Measurements from ENCODE around the gene FAM181A. TPM values are rescaled to one million over a fixed set of nuclear protein-coding genes. Genes with fewer than 3 reads are reported as not detected.

The FAM181A gene
- total and polyA plus RNA-seq, 2 of the 4 experiments (the other 2 are of a cell fraction): not detected

DNA sequence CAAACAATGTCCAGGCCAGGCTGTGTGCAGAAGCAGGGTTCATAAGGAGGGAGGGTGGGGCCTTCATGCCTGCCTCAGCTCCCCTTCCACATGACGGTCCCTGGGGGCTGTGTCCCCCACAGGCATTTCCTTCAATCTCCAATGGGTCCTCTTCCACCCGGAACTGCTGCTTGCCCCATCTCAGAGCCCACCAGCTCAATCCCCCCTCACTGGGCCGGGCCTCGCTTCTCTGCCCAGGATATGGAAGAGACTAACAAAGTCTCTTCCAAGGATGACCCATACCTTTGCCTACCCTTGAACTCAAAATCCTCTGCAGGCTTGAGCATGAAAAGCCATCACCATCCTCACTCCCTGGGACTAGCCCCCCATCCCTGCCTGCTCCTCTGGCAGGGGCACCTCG lies 28.4 kb upstream of the FAM181A start:
- Histone ChIP-seq H2AK9ac (replicated peaks; ENCODE audit: low read depth, low read length, poor library complexity) (no peak overlapping the region), H3K9ac (ENCODE audit: low read depth, low read length) (no peak overlapping the region), H3K27ac (ENCODE audit: insufficient read depth, low read length) (no peak overlapping the region), H3K4me1 (ENCODE audit: control insufficient read depth, insufficient read depth, low read length) (no peaks in the 10 kb centered on the region), H2BK20ac (ENCODE audit: low read depth, low read length) (no peak overlapping the region), H3K9me3 (ENCODE audit: control insufficient read depth, insufficient read depth, low read length) (no peaks in the 10 kb centered on the region), H3K14ac (replicated peaks; ENCODE audit: low read depth, low read length) (no peak overlapping the region), H2BK15ac (ENCODE audit: low read depth, low read length) (no peak overlapping the region), H2BK120ac (ENCODE audit: low read depth, low read length) (no peak overlapping the region), H3K18ac (ENCODE audit: low read depth, low read length) (no peak overlapping the region), H2BK5ac (ENCODE audit: low read depth, low read length, poor library complexity, severe bottlenecking) (no peak overlapping the region), H3K4ac (ENCODE audit: low read depth, low read length) (no peak overlapping the region), H3K36me3 (ENCODE audit: control insufficient read depth, insufficient read depth, low read length) (no peaks in the 10 kb centered on the region), H3K4me2 (ENCODE audit: low read depth, low read length) (no peak overlapping the region), H3K56ac (ENCODE audit: extremely low read depth, insufficient read depth, low read length) (no peak overlapping the region), H3K79me1 (ENCODE audit: low read depth in 1 of 2, low read length in 2 of 2) (no peaks in the 10 kb centered on the region), H3K27me3 (ENCODE audit: control insufficient read depth, insufficient read depth, low read length) (peaks cover 6% of the 10 kb centered on the region), H4K8ac (ENCODE audit: low read depth in 2 of 2, low read length in 2 of 2) (no peak overlapping the region), H2AK5ac (ENCODE audit: low read depth, low read length) (no peak overlapping the region), H3K9me1 (ENCODE audit: insufficient read depth, low read length) (no peaks in the 10 kb centered on the region), H3K4me3 (ENCODE audit: insufficient read depth, low read depth, low read length) (no peak overlapping the region), H2AFZ (replicated peaks; ENCODE audit: low read length, poor library complexity) (no peak overlapping the region), H4K20me1 (ENCODE audit: insufficient read depth, low read length) (no peaks in the 10 kb centered on the region), H4K91ac (ENCODE audit: insufficient read depth, low read depth, low read length) (no peak overlapping the region), H4K5ac (ENCODE audit: low read depth, low read length) (no peak overlapping the region), H3K23ac (ENCODE audit: low read depth, low read length) (no peak overlapping the region)
- ChIA-PET POLR2A (ENCODE audit: unreplicated experiment) (no interaction called here), CTCF (no interaction called here)
- dilution Hi-C loops (cut with HindIII; ENCODE audit: low sequenced_read_pairs, unreplicated experiment): no loop called here
- BruUV-seq (replicated peaks): no TSS peak
- in situ Hi-C loops (cut with MboI; ENCODE audit: low sequenced_read_pairs): no loop called here
- intact Hi-C loops (cut with micrococcal nuclease): no loop called here
- no CpG with 5 or more reads among the region's 5 CpGs for WGBS, 2 experiments (ENCODE audit: extremely low coverage in 2 of 2, insufficient read length in 1 of 2)
- ATAC-seq (ENCODE audit: low read depth): no peak
- TF ChIP-seq FOS (IDR thresholded peaks at IDR 0.05; ENCODE audit: low read depth, low read length) (no peak), MXI1 (IDR thresholded peaks at IDR 0.05; ENCODE audit: borderline replicate concordance, low read depth, low read length) (no peak), RAD21 (IDR thresholded peaks at IDR 0.05; ENCODE audit: low read length) (no peak), MAZ (IDR thresholded peaks at IDR 0.05; ENCODE audit: borderline replicate concordance, low read depth, low read length) (no peak), NFE2L2 (IDR thresholded peaks at IDR 0.05; ENCODE audit: low read depth, low read length) (no peak), CEBPB (IDR thresholded peaks at IDR 0.05; ENCODE audit: low read depth, low read length) (no peak), SMC3 (IDR thresholded peaks at IDR 0.05; ENCODE audit: low read depth, low read length) (no peak), CHD1 (IDR thresholded peaks at IDR 0.05; ENCODE audit: low read depth, low read length) (no peak), MAFK (IDR thresholded peaks at IDR 0.05; ENCODE audit: low read depth, low read length) (no peak), RCOR1 (IDR thresholded peaks at IDR 0.05; ENCODE audit: insufficient replicate concordance, low read length) (no peak), POLR2A (IDR thresholded peaks at IDR 0.05; ENCODE audit: low read depth, low read length) (no peak), BHLHE40 (IDR thresholded peaks at IDR 0.05; ENCODE audit: low read depth, low read length) (no peak), RFX5 (IDR thresholded peaks at IDR 0.05; ENCODE audit: low read depth, low read length) (no peak)
- TF ChIP-seq, protein P1, sequence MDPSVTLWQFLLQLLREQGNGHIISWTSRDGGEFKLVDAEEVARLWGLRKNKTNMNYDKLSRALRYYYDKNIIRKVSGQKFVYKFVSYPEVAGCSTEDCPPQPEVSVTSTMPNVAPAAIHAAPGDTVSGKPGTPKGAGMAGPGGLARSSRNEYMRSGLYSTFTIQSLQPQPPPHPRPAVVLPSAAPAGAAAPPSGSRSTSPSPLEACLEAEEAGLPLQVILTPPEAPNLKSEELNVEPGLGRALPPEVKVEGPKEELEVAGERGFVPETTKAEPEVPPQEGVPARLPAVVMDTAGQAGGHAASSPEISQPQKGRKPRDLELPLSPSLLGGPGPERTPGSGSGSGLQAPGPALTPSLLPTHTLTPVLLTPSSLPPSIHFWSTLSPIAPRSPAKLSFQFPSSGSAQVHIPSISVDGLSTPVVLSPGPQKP (IDR thresholded peaks at IDR 0.05; ENCODE audit: borderline replicate concordance, low read depth, low read length): no peak
- TF ChIP-seq, protein P2, sequence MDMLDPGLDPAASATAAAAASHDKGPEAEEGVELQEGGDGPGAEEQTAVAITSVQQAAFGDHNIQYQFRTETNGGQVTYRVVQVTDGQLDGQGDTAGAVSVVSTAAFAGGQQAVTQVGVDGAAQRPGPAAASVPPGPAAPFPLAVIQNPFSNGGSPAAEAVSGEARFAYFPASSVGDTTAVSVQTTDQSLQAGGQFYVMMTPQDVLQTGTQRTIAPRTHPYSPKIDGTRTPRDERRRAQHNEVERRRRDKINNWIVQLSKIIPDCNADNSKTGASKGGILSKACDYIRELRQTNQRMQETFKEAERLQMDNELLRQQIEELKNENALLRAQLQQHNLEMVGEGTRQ (IDR thresholded peaks at IDR 0.05; ENCODE audit: low read depth, low read length): no peak
- TF ChIP-seq, protein P3, sequence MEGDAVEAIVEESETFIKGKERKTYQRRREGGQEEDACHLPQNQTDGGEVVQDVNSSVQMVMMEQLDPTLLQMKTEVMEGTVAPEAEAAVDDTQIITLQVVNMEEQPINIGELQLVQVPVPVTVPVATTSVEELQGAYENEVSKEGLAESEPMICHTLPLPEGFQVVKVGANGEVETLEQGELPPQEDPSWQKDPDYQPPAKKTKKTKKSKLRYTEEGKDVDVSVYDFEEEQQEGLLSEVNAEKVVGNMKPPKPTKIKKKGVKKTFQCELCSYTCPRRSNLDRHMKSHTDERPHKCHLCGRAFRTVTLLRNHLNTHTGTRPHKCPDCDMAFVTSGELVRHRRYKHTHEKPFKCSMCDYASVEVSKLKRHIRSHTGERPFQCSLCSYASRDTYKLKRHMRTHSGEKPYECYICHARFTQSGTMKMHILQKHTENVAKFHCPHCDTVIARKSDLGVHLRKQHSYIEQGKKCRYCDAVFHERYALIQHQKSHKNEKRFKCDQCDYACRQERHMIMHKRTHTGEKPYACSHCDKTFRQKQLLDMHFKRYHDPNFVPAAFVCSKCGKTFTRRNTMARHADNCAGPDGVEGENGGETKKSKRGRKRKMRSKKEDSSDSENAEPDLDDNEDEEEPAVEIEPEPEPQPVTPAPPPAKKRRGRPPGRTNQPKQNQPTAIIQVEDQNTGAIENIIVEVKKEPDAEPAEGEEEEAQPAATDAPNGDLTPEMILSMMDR (conservative IDR thresholded peaks at IDR 0.05; ENCODE audit: low read depth, low read length): no peak
- no peak for DNase-seq
